Progenitor cell of endocrine pancreas (in vitro differentiated cells): ENCODE results near the gene FASTKD1. TPM values are rescaled to one million over a fixed set of nuclear protein-coding genes. Genes with fewer than 3 reads are reported as not detected.
"Not testable (repeated sequence)": the region's sequence is repeated elsewhere in the genome, so short reads cannot be mapped to it uniquely, and the experiment has no call there.

Experiments
- DNase-seq: peaks from one replicate; pipeline ENCODE4 v3.0.0; 2021; ENCODE audit warnings: low spot score; ENCODE audit not compliant: unreplicated experiment
- H3K27ac Mint-ChIP-seq: 2 replicates; pipeline ENCODE4 v1.8.0; 2021; ENCODE audit warnings: mild to moderate bottlenecking, moderate library complexity, mixed read lengths
- H3K27me3 Mint-ChIP-seq: 2 replicates; pipeline ENCODE4 v1.8.0; 2021; ENCODE audit warnings: mixed read lengths
- H3K36me3 Mint-ChIP-seq: 2 replicates; pipeline ENCODE4 v1.8.0; 2022; ENCODE audit warnings: mixed read lengths; ENCODE audit not compliant: insufficient read depth
- H3K4me1 Mint-ChIP-seq: 2 replicates; pipeline ENCODE4 v1.8.0; 2021; ENCODE audit warnings: low read depth, mixed read lengths
- H3K4me3 Mint-ChIP-seq: 2 replicates; pipeline ENCODE4 v1.8.0; 2021; ENCODE audit warnings: low read depth, mild to moderate bottlenecking, moderate library complexity, mixed read lengths
- H3K9me3 Mint-ChIP-seq: 2 replicates; pipeline ENCODE4 v1.8.0; 2021; ENCODE audit warnings: low read depth, mixed read lengths
- long read RNA-seq: library from polyadenylated mRNA; unstranded; transcript quantifications from one replicate; pipeline ENCODE4 v2.0.0, GENCODE V29; 2020
- total RNA-seq: library from RNA; stranded (reverse); gene quantifications from 2 replicates; pipeline ENCODE4 v1.2.1, GENCODE V29; 2021
- TF ChIP-seq, protein P1 (sequence below): fragments of 200-600 bp; sonication (generic); IDR thresholded peaks from one replicate; pipeline ENCODE4 v1.5.0; 2021; ENCODE audit warnings: antibody characterized with exemption, mild to moderate bottlenecking; ENCODE audit not compliant: unreplicated experiment

FASTKD1 gene, protein sequence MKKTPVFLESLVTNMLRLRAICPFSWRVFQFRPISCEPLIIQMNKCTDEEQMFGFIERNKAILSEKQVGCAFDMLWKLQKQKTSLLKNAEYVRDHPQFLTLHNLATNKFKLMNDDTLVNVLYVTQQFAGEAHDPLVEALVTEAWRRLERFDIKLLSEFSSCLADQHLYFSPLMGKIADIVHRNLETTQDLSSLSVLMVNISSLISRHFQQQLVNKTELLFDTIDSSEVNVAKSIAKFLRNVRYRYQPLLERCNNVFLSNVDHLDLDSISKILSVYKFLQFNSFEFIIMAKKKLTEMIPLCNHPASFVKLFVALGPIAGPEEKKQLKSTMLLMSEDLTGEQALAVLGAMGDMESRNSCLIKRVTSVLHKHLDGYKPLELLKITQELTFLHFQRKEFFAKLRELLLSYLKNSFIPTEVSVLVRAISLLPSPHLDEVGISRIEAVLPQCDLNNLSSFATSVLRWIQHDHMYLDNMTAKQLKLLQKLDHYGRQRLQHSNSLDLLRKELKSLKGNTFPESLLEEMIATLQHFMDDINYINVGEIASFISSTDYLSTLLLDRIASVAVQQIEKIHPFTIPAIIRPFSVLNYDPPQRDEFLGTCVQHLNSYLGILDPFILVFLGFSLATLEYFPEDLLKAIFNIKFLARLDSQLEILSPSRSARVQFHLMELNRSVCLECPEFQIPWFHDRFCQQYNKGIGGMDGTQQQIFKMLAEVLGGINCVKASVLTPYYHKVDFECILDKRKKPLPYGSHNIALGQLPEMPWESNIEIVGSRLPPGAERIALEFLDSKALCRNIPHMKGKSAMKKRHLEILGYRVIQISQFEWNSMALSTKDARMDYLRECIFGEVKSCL
- total RNA-seq = 45.7 and 46.4 TPM in 2 replicates
- long read RNA-seq, transcript FASTKD1-204 (15 exons, 2,967 nt) = major isoform, 37 of 141 reads
- long read RNA-seq, transcript FASTKD1-205 (14 exons, 2,791 nt) = minor isoform, 17 of 141 reads
- long read RNA-seq, partial matches to known transcripts = 38 of 141 reads
- long read RNA-seq, other reads (novel, unspliced or antisense) = 46 of 141 reads

DNA sequence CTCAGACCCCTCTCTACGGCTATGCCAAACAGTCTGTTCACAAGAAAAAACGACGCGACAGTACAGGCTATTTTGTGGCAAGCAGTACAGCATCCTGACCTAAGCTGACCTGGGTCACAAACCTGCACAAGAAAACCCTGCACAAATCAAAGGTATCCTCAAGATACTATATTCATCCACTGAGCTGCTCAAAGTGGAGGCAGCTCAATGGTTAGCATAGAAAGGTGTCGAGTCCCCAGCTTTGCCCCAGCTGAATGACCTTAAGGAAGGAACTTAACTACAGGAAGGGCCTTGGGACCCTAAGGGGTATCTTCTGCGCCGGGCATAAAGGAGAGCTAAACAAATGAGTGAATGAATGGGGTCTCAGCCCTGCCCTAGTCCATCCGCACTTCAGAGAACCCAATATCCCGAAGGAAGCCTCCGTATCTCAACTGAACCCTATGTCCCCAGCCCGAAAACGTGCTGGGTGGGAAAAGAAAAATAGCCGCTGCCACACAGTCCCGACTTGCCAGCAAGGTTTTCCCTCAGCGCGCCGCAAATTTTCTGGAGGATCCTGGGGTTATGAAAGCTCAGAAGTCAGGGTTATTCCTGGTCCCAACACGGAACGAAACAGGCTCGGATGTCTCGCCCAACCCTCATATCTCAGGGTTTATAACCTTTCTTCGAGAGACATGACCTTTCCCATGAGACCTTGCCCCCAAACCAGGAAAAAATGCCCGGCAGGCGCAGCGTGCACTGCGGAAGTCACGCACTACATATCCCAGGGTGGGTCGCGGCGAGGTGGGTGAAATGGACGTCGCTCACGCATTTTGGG, at the start of gene FASTKD1:
TSS of gene FASTKD1 (minus strand) at position 706 of the 814 bp plus-strand sequence. CDS start 1,836 bp downstream, outside the sequence.
- peak; percentile 66 for DNase-seq
- peaks cover 3% of the 10 kb centered on the region for H3K36me3 Mint-ChIP-seq
- peaks cover 12% of the 10 kb centered on the region for H3K4me1 Mint-ChIP-seq
- TF ChIP-seq, protein P1, sequence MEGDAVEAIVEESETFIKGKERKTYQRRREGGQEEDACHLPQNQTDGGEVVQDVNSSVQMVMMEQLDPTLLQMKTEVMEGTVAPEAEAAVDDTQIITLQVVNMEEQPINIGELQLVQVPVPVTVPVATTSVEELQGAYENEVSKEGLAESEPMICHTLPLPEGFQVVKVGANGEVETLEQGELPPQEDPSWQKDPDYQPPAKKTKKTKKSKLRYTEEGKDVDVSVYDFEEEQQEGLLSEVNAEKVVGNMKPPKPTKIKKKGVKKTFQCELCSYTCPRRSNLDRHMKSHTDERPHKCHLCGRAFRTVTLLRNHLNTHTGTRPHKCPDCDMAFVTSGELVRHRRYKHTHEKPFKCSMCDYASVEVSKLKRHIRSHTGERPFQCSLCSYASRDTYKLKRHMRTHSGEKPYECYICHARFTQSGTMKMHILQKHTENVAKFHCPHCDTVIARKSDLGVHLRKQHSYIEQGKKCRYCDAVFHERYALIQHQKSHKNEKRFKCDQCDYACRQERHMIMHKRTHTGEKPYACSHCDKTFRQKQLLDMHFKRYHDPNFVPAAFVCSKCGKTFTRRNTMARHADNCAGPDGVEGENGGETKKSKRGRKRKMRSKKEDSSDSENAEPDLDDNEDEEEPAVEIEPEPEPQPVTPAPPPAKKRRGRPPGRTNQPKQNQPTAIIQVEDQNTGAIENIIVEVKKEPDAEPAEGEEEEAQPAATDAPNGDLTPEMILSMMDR = no peak
- peak within 1 kb of the TSS; percentile 98 for H3K4me3 Mint-ChIP-seq
- H3K27ac Mint-ChIP-seq = peak within 1 kb of the TSS; percentile 95
- H3K9me3 Mint-ChIP-seq = no peaks in the 10 kb centered on the region
- peaks cover 3% of the 10 kb centered on the region for H3K27me3 Mint-ChIP-seq

DNA sequence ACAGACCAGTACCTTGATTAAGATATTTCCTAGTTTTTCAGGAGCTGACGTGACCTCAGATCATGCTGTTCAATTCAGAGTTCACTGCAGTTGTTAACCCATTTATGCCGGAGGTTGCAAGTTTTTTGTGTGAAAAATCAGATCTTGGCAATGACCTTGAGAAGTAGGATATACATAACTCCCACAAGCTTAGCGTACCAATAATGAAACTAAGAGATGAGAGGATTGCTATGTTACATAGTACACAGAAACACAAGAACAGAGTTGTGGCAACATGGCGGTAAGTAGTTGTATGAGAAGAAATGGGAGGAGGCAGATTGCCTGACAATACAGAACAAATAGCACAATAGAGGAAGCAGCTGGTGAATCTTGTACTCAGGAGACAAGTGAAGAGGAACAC, 49.6 kb upstream of the FASTKD1 start:
- Mint-ChIP-seq H3K27ac (no peak overlapping the region), H3K4me3 (no peak overlapping the region), H3K9me3 (peaks cover 7% of the 10 kb centered on the region), H3K4me1 (no peaks in the 10 kb centered on the region), H3K36me3 (peaks cover 26% of the 10 kb centered on the region), H3K27me3 (no peaks in the 10 kb centered on the region)
- no peak for DNase-seq
- TF ChIP-seq, protein P1 = no peak

DNA sequence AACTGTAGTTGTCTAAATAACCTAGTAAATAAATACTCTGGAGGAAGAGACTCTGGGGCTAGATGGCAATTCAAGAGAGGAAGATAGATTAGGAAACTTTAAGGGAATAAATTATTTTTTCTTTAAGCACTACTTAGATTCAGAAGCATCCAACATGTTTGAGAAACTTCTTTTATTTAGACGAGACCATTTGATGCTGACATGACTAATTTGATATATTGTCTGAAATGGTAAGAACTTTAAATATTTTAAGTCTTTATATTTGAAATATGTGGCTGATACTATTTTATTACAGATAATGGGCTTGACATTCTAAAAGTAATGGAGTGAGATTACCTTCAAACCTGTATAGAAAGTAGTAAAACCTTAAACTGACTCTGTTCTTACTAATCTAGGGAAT, 46.8 kb upstream of the FASTKD1 start:
- peaks cover 6% of the 10 kb centered on the region for H3K4me1 Mint-ChIP-seq
- H3K27me3 Mint-ChIP-seq = no peaks in the 10 kb centered on the region
- no peak overlapping the region for H3K4me3 Mint-ChIP-seq
- TF ChIP-seq, protein P1 = no peak
- H3K9me3 Mint-ChIP-seq = peaks cover 22% of the 10 kb centered on the region
- no peak for DNase-seq
- peaks cover 51% of the 10 kb centered on the region for H3K36me3 Mint-ChIP-seq
- no peak overlapping the region for H3K27ac Mint-ChIP-seq

DNA sequence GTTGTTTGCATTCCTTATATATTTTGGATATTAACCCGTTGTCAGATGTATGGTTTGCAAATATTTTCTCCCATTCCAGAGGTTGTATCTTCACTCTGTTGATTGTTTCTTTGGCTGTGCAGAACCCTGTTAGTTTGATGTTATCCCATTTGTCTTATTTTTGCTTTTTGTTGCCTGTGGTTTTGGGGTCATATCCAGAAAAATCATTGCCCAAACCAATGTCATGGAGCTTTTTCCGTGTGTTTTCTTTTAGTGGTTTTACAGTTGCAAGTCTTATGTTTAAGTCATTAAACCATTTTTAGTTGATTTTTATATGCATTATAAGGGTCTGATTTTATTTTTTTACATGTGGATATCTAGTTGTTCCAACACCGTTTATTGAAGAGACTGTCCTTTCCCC, 46.3 kb upstream of the FASTKD1 start:
- Mint-ChIP-seq H3K4me1 (peaks cover 6% of the 10 kb centered on the region), H3K36me3 (peaks cover 57% of the 10 kb centered on the region), H3K4me3 (no peak overlapping the region), H3K9me3 (peaks cover 22% of the 10 kb centered on the region), H3K27me3 (no peaks in the 10 kb centered on the region), H3K27ac (no peak overlapping the region)
- no peak for DNase-seq
- TF ChIP-seq, protein P1 = no peak

DNA sequence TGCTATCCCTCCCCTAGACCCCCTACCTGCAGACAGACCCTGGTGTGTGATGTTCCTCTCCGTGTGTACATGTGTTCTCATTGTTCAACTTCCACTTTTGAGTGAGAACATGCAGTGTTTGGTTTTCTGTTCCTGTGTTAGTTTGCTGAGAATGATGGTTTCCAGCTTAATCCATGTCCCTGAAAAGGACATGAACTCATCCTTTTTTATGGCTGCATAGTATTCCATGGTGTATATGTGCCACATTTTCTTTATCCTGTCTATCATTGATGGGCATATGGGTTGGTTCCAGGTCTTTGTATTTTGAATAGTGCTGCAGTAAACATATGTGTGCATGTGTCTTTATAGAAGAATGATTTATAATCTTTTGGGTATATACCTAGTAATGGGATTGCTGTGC, 42.3 kb upstream of the FASTKD1 start:
- DNase-seq, H3K4me3 Mint-ChIP-seq, H3K4me1 Mint-ChIP-seq, H3K27me3 Mint-ChIP-seq, H3K27ac Mint-ChIP-seq: not testable (repeated sequence)
- Mint-ChIP-seq H3K9me3 (peaks cover 22% of the 10 kb centered on the region), H3K36me3 (peaks cover 68% of the 10 kb centered on the region)
